Stimulated activated CD8-positive, alpha-beta memory T cell treated with anti-CD3 and anti-CD28 coated beads, Interleukin-12 subunit alpha, Interleukin-12 subunit beta, amount 100 ng/mL, for 24 hours (primary cell): ENCODE data around the gene STK4.

Source experiments
- DNase-seq: peaks from one replicate; pipeline ENCODE4 v3.0.0-alpha.2; 2020; ENCODE audit errors: extremely low read depth

The STK4 gene

GRCh38 chr20:45111799-45112471 lies 145.6 kb downstream of the STK4 start:
- no peak for DNase-seq

GRCh38 chr20:45112754-45113153 lies 146.4 kb downstream of the STK4 start:
- DNase-seq: no peak

GRCh38 chr20:45113865-45114264 lies 147.6 kb downstream of the STK4 start:
- no peak for DNase-seq

- no peak for DNase-seq
Measured at GRCh38 chr20:45114465-45115385, 148.4 kb downstream of the STK4 start, which contains the start of gene WFDC5. TSS of gene WFDC5 (minus strand) at chr20:45115174. CDS start at chr20:45115083, 91 bp downstream.

- DNase-seq: no peak
Measured at GRCh38 chr20:45115386-45115774, 149.1 kb downstream of the STK4 start.

- no peak for DNase-seq
Measured at GRCh38 chr20:45115829-45116228, 149.5 kb downstream of the STK4 start.

GRCh38 chr20:45117581-45117980 lies 151.3 kb downstream of the STK4 start:
- DNase-seq: no peak

GRCh38 chr20:45118028-45118427 lies 151.7 kb downstream of the STK4 start:
- DNase-seq: no peak

- DNase-seq: no peak
Measured at GRCh38 chr20:45119556-45120266, 153.4 kb downstream of the STK4 start.

GRCh38 chr20:45121388-45121787 lies 155.1 kb downstream of the STK4 start:
- no peak for DNase-seq

GRCh38 chr20:45124365-45124764 lies 158.1 kb downstream of the STK4 start, which contains the start of gene WFDC12:
TSS of gene WFDC12 (minus strand) at chr20:45124465. CDS start at chr20:45124447, 18 bp downstream.
- DNase-seq: no peak

- no peak for DNase-seq
Measured at GRCh38 chr20:45128099-45128498, 161.8 kb downstream of the STK4 start.
